Neural cell (in vitro differentiated cells): ENCODE measurements around the gene ATL2.

ENCODE experiments used
- CTCF ChIP-seq: fragments of 450-650 bp; IDR thresholded peaks from 2 replicates; pipeline ENCODE4 v1.5.1; 2014; ENCODE audit warnings: antibody characterized with exemption, mild to moderate bottlenecking, moderate library complexity; ENCODE audit not compliant: poor library complexity, severe bottlenecking
- EP300 ChIP-seq: fragments of 450-650 bp; conservative IDR thresholded peaks from 2 replicates; pipeline ENCODE4 v1.6.1; 2014; ENCODE audit warnings: antibody characterized with exemption, mild to moderate bottlenecking, moderate library complexity; ENCODE audit not compliant: poor library complexity, severe bottlenecking
- POLR2AphosphoS5 ChIP-seq: IDR thresholded peaks from 2 replicates; pipeline ENCODE4 v1.6.1; 2012
- REST ChIP-seq: IDR thresholded peaks from 2 replicates; pipeline ENCODE4 v1.6.1; 2012; ENCODE audit warnings: borderline replicate concordance
- TAF1 ChIP-seq: IDR thresholded peaks from 2 replicates; pipeline ENCODE4 v1.6.1; 2012; ENCODE audit warnings: low read depth

GRCh38 chr2:38269421-38269820 lies 107.7 kb downstream of the ATL2 start:
- TF ChIP-seq POLR2AphosphoS5 (no peak), TAF1 (no peak), CTCF (no peak), EP300 (no peak), REST (no peak)
